Loucy (cell line): ENCODE measurements around the gene SMC3.

Experiments used
- H2AFZ ChIP-seq: fragments of 200-600 bp; sonication (generic); 2 replicates; pipeline ENCODE4 v1.6.0; 2016; ENCODE audit warnings: antibody characterized with exemption, mild to moderate bottlenecking, low read length, moderate library complexity
- H3F3A ChIP-seq: fragments of 200-600 bp; 2 replicates; pipeline ENCODE4 v1.6.0; 2016; ENCODE audit warnings: antibody characterized with exemption, low read depth, mild to moderate bottlenecking
- H3K27me3 ChIP-seq: fragments of 200-600 bp; sonication (generic); 2 replicates; pipeline ENCODE4 v1.6.1; 2014; ENCODE audit warnings: low read length, mild to moderate bottlenecking; ENCODE audit not compliant: insufficient read depth, poor library complexity, severe bottlenecking
- H3K36me3 ChIP-seq: fragments of 200-600 bp; sonication (generic); 2 replicates; pipeline ENCODE4 v1.6.1; 2016; ENCODE audit warnings: low read length; ENCODE audit not compliant: insufficient read depth
- H3K4me1 ChIP-seq: fragments of 200-600 bp; sonication (generic); 2 replicates; pipeline ENCODE4 v1.5.1; 2014; ENCODE audit warnings: low read length, mild to moderate bottlenecking; ENCODE audit not compliant: insufficient read depth, poor library complexity, severe bottlenecking
- H3K4me2 ChIP-seq: fragments of 200-600 bp; sonication (generic); 2 replicates; pipeline ENCODE4 v1.6.0; 2014; ENCODE audit warnings: antibody characterized with exemption, low read length, low read depth, mild to moderate bottlenecking; ENCODE audit not compliant: poor library complexity, severe bottlenecking
- H3K4me3 ChIP-seq: fragments of 200-600 bp; sonication (generic); 2 replicates; pipeline ENCODE4 v1.5.1; 2014; ENCODE audit warnings: low read length, mild to moderate bottlenecking, mixed read lengths; ENCODE audit not compliant: poor library complexity, severe bottlenecking
- H3K79me2 ChIP-seq: fragments of 200-600 bp; sonication (generic); 2 replicates; pipeline ENCODE4 v1.6.1; 2014; ENCODE audit warnings: low read length; ENCODE audit not compliant: insufficient read depth
- H3K9ac ChIP-seq: fragments of 200-600 bp; sonication (generic); 2 replicates; pipeline ENCODE4 v1.6.0; 2014; ENCODE audit warnings: mild to moderate bottlenecking, low read depth, low read length, moderate library complexity; ENCODE audit not compliant: poor library complexity, severe bottlenecking
- H3K9me2 ChIP-seq: fragments of 200-600 bp; sonication (generic); replicated peaks from 2 replicates; pipeline ENCODE4 v1.6.1; 2016; ENCODE audit warnings: low read depth, low read length, mixed read lengths
- H3K9me3 ChIP-seq: fragments of 200-600 bp; sonication (generic); 2 replicates; pipeline ENCODE4 v1.6.1; 2014; ENCODE audit warnings: mild to moderate bottlenecking, antibody characterized with exemption, low read length, low read depth; ENCODE audit not compliant: insufficient read depth
- H4K20me1 ChIP-seq: fragments of 200-600 bp; sonication (generic); 2 replicates; pipeline ENCODE4 v1.6.0; 2014; ENCODE audit warnings: antibody characterized with exemption, low read length, mild to moderate bottlenecking; ENCODE audit not compliant: insufficient read depth, poor library complexity, severe bottlenecking
- CTCF ChIP-seq: fragments of 200-600 bp; sonication (generic); conservative IDR thresholded peaks from 2 replicates; pipeline ENCODE4 v1.5.1; 2014; ENCODE audit warnings: mild to moderate bottlenecking, antibody characterized with exemption, low read length
- EZH2phosphoT487 ChIP-seq: fragments of 200-600 bp; IDR thresholded peaks from 2 replicates; pipeline ENCODE4 v1.6.1; 2018; ENCODE audit warnings: antibody characterized with exemption, mild to moderate bottlenecking, moderate library complexity, borderline replicate concordance

The SMC3 gene

DNA sequence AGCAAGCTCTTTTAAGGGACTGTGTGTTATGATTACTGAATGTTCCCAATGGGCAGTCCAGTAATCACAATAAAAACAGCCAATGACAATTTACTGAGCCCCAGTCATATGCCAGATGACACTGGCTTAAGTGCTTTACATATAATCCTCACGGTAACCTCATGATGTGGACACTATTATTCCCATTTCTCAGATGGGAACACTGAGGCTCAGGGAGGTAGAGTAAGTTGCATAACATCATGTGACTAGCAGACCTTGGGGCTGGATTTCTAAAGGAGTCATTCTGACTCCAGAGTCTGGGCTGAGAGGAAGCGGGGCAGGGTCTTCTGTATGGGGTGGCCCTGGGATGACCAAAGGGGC lies 69.1 kb downstream of the SMC3 start:
- no peak for TF ChIP-seq EZH2phosphoT487
- TF ChIP-seq CTCF, result no peak

GRCh38 chr10:110636932-110637557 lies 69.5 kb downstream of the SMC3 start:
- H3F3A ChIP-seq, result peaks cover 5% of the 10 kb centered on the region; the same call in 1 of the 2 replicates
- no peaks in the 10 kb centered on the region for H3K36me3 ChIP-seq
- TF ChIP-seq EZH2phosphoT487, result no peak
- no peak for TF ChIP-seq CTCF
- H3K9ac ChIP-seq, result no peak overlapping the region
- H3K4me1 ChIP-seq, result peaks cover 19% of the 10 kb centered on the region
- H3K4me2 ChIP-seq, result no peak overlapping the region
- no peaks in the 10 kb centered on the region for H3K9me2 ChIP-seq
- no peak overlapping the region for H2AFZ ChIP-seq
- H3K9me3 ChIP-seq, result no peaks in the 10 kb centered on the region
- H4K20me1 ChIP-seq, result no peaks in the 10 kb centered on the region
- H3K27me3 ChIP-seq, result no peaks in the 10 kb centered on the region
- no peak overlapping the region for H3K4me3 ChIP-seq
- H3K79me2 ChIP-seq, result no peaks in the 10 kb centered on the region

More for the DNA sequence above, 69.1 kb downstream of the SMC3 start:
- Histone ChIP-seq H3K4me1 (peaks cover 16% of the 10 kb centered on the region), H3F3A (peaks cover 5% of the 10 kb centered on the region; the same call in 1 of the 2 replicates), H3K27me3 (no peaks in the 10 kb centered on the region), H2AFZ (no peak overlapping the region), H3K9me3 (no peaks in the 10 kb centered on the region), H3K9me2 (no peaks in the 10 kb centered on the region), H3K9ac (no peak overlapping the region), H3K79me2 (no peaks in the 10 kb centered on the region), H3K36me3 (no peaks in the 10 kb centered on the region), H3K4me3 (no peak overlapping the region), H3K4me2 (no peak overlapping the region), H4K20me1 (no peaks in the 10 kb centered on the region)

GRCh38 chr10:110637558-110638053 lies 70.1 kb downstream of the SMC3 start:
- no peaks in the 10 kb centered on the region for H3K36me3 ChIP-seq
- no peaks in the 10 kb centered on the region for H3K9me2 ChIP-seq
- peaks cover 19% of the 10 kb centered on the region for H3K4me1 ChIP-seq
- no peak overlapping the region for H3K4me2 ChIP-seq
- H3K79me2 ChIP-seq, result no peaks in the 10 kb centered on the region
- peaks cover 5% of the 10 kb centered on the region; the same call in 1 of the 2 replicates for H3F3A ChIP-seq
- no peaks in the 10 kb centered on the region for H3K9me3 ChIP-seq
- no peak overlapping the region for H3K4me3 ChIP-seq
- no peak overlapping the region for H3K9ac ChIP-seq
- no peaks in the 10 kb centered on the region for H4K20me1 ChIP-seq
- H3K27me3 ChIP-seq, result no peaks in the 10 kb centered on the region
- no peak overlapping the region for H2AFZ ChIP-seq
- TF ChIP-seq EZH2phosphoT487, result no peak
- no peak for TF ChIP-seq CTCF
